Keratinocyte (primary cell): ENCODE results near the gene ZNF19. TPM values are rescaled to one million over a fixed set of nuclear protein-coding genes. Genes with fewer than 3 reads are reported as not detected.

Source experiments
- DNase-seq: peaks from one replicate; pipeline ENCODE4 v3.0.0-alpha.2; 2011; ENCODE audit warnings: low read depth, missing footprints, low spot score
- FAIRE-seq: peaks from 2 replicates; lab custom pipeline; 2011; peaks lifted over from hg19 to GRCh38; lab: Jason Lieb, UNC
- H2AFZ ChIP-seq: 2 replicates; pipeline ENCODE4 v1.6.0; 2012; ENCODE audit warnings: low read length, control low read depth, inconsistent platforms; ENCODE audit not compliant: control insufficient read depth
- H3K27ac ChIP-seq: 2 replicates; pipeline ENCODE4 v1.5.1; 2011; ENCODE audit warnings: low read length; ENCODE audit not compliant: control insufficient read depth, insufficient read depth
- H3K27me3 ChIP-seq: 3 replicates; pipeline ENCODE4 v1.6.0; 2011; ENCODE audit warnings: low read length; ENCODE audit not compliant: control insufficient read depth, insufficient read depth; ENCODE audit errors: extremely low read depth
- H3K36me3 ChIP-seq, 2 experiments: 2 replicates in 1 of 2; 3 replicates in 1 of 2; pipeline ENCODE4 v1.5.1; 2011; ENCODE audit warnings: low read length in 2 of 2, mild to moderate bottlenecking in 1 of 2; ENCODE audit not compliant: control insufficient read depth in 2 of 2, insufficient read depth in 2 of 2; ENCODE audit errors: extremely low read depth in 1 of 2
- H3K4me1 ChIP-seq: 3 replicates; pipeline ENCODE4 v1.5.1; 2011; ENCODE audit warnings: low read length; ENCODE audit not compliant: control insufficient read depth, insufficient read depth; ENCODE audit errors: extremely low read depth
- H3K4me2 ChIP-seq: 3 replicates; pipeline ENCODE4 v1.6.0; 2011; ENCODE audit warnings: low read depth, low read length; ENCODE audit not compliant: control insufficient read depth, insufficient read depth; ENCODE audit errors: extremely low read depth
- H3K4me3 ChIP-seq, 3 experiments: fragments of 200-600 bp in 1 of 3; sonication (generic) in 1 of 3; 2 replicates in 2 of 3; 3 replicates in 1 of 3; pipeline ENCODE4 v1.5.1; 2011 to 2016; ENCODE audit warnings: low read length in 3 of 3, mild to moderate bottlenecking in 3 of 3, control low read depth in 2 of 3, inconsistent platforms in 1 of 3, low read depth in 1 of 3, mixed read lengths in 1 of 3, mixed run types in 1 of 3, moderate library complexity in 1 of 3; ENCODE audit not compliant: control insufficient read depth in 2 of 3, insufficient read depth in 2 of 3; ENCODE audit errors: extremely low read depth in 1 of 3
- H3K79me2 ChIP-seq: 2 replicates; pipeline ENCODE4 v1.6.0; 2012; ENCODE audit warnings: low read length; ENCODE audit not compliant: control insufficient read depth, insufficient read depth
- H3K9ac ChIP-seq: 3 replicates; pipeline ENCODE4 v1.6.0; 2011; ENCODE audit warnings: low read length; ENCODE audit not compliant: control insufficient read depth, insufficient read depth; ENCODE audit errors: extremely low read depth
- H3K9me1 ChIP-seq: 3 replicates; pipeline ENCODE4 v1.6.0; 2011; ENCODE audit warnings: low read length; ENCODE audit not compliant: control insufficient read depth, insufficient read depth; ENCODE audit errors: extremely low read depth
- H3K9me3 ChIP-seq: 2 replicates; pipeline ENCODE4 v1.5.1; 2012; ENCODE audit warnings: low read depth, low read length; ENCODE audit not compliant: control insufficient read depth
- H4K20me1 ChIP-seq: 3 replicates; pipeline ENCODE4 v1.6.0; 2011; ENCODE audit warnings: low read length; ENCODE audit not compliant: control insufficient read depth, insufficient read depth; ENCODE audit errors: extremely low read depth
- EZH2 ChIP-seq: IDR thresholded peaks from one replicate; pipeline ENCODE4 v1.6.1; 2012; ENCODE audit warnings: inconsistent platforms, mild to moderate bottlenecking, low read length, moderate library complexity
- dilution Hi-C: fragments of 300-500 bp; cut with MboI; formaldehyde crosslinking; loops from one replicate; pipeline ENCODE4 v1.7.0; 2020; ENCODE audit warnings: low sequenced_read_pairs; ENCODE audit not compliant: extremely low pct_ligation_motif_present
- polyA plus RNA-seq, 5 experiments: library from polyadenylated mRNA; depleted of rRNA in 3 of 5; stranded (reverse) in 3 of 5; stranded (forward) in 1 of 5; unstranded in 1 of 5; fragments of >200 nt; gene quantifications; 1 replicate in 1 of 5; 2 replicates in 3 of 5; 3 replicates in 1 of 5; pipeline versions ENCODE4 v1.2.1 to v1.2.3, GENCODE V29; 2011 to 2012; ENCODE audit warnings: missing spikeins in 2 of 5, low read depth in 1 of 5, low replicate concordance in 1 of 5
- TF ChIP-seq, protein P1 (sequence below), 3 experiments: IDR thresholded peaks in 1 of 3; conservative IDR thresholded peaks in 1 of 3; optimal IDR thresholded peaks in 1 of 3; 2 replicates in 2 of 3; 3 replicates in 1 of 3; pipeline versions ENCODE3 to v1.5.1; 2011; ENCODE audit warnings: low read length in 3 of 3, mild to moderate bottlenecking in 3 of 3, moderate library complexity in 2 of 3, control low read depth in 1 of 3, inconsistent platforms in 1 of 3; ENCODE audit not compliant: insufficient read depth in 2 of 3; ENCODE audit errors: extremely low read depth in 1 of 3

The ZNF19 gene
- polyA plus RNA-seq, 1 donor (not counting 4 experiments of a cell fraction or from before 2014, with no cell fraction given): 1.7 TPM

DNA sequence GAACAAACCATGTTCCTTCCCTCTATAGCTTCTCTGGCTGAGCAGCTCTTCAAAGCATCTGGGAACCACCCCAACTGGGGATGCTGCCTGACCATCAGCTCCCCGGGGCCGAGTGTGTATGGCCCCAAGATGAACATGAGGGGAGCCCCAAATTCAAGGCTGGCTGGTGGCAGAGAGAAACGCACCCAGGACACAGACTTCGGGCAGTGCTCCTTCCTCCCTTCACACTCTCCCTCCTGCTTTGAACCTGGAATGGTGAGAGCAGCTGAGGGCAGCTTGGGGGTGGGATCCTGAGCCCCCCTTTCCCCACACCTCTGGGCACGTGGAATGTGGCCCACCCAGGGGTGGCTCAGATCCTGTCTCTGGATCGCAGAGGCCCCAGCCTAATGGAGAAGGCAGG is 64.5 kb downstream of the ZNF19 start:
- Histone ChIP-seq H3K4me3 (no peak overlapping the region), H3K4me1 (no peaks in the 10 kb centered on the region), H3K27me3 (peaks cover 7% of the 10 kb centered on the region), H4K20me1 (no peaks in the 10 kb centered on the region), H3K9ac (no peak overlapping the region), H3K36me3 (no peaks in the 10 kb centered on the region), H3K79me2 (no peaks in the 10 kb centered on the region), H3K4me2 (no peak overlapping the region), H2AFZ (no peak overlapping the region), H3K9me3 (no peaks in the 10 kb centered on the region), H3K27ac (no peak overlapping the region), H3K9me1 (no peaks in the 10 kb centered on the region)
- dilution Hi-C loops: no loop called here
- DNase-seq: no peak
- FAIRE-seq: no peak
- TF ChIP-seq, protein P1, sequence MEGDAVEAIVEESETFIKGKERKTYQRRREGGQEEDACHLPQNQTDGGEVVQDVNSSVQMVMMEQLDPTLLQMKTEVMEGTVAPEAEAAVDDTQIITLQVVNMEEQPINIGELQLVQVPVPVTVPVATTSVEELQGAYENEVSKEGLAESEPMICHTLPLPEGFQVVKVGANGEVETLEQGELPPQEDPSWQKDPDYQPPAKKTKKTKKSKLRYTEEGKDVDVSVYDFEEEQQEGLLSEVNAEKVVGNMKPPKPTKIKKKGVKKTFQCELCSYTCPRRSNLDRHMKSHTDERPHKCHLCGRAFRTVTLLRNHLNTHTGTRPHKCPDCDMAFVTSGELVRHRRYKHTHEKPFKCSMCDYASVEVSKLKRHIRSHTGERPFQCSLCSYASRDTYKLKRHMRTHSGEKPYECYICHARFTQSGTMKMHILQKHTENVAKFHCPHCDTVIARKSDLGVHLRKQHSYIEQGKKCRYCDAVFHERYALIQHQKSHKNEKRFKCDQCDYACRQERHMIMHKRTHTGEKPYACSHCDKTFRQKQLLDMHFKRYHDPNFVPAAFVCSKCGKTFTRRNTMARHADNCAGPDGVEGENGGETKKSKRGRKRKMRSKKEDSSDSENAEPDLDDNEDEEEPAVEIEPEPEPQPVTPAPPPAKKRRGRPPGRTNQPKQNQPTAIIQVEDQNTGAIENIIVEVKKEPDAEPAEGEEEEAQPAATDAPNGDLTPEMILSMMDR (optimal IDR thresholded peaks at IDR 0.05 in 1 of 3, IDR thresholded peaks at IDR 0.05 in 1 of 3, conservative IDR thresholded peaks at IDR 0.05 in 1 of 3; ENCODE audit: extremely low read depth in 1 of 3, insufficient read depth in 2 of 3, low read length in 3 of 3): no peak
- no peak for TF ChIP-seq EZH2

DNA sequence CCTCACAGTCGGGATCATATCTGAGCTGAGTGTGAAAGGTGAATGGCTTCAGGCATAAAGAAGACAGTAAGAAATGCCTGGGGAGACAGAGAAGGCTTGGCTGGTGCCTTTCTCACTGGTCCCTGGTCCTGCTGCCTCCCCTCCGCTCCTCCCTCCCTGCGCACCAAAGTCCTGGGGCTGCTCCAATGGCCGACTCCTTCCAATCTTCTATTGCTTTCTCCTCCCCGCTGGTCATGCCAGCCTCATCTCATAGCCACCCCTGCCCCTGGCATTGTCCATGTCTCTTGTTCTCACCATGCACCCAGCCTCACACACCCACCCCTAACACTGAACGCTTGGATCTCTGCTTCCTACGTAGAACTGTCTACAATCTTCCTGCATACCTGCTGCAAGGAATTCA is 65.3 kb downstream of the ZNF19 start:
- Histone ChIP-seq H4K20me1 (no peaks in the 10 kb centered on the region), H3K27me3 (peaks cover 7% of the 10 kb centered on the region), H3K9me3 (no peaks in the 10 kb centered on the region), H2AFZ (no peak overlapping the region), H3K79me2 (no peaks in the 10 kb centered on the region), H3K4me2 (no peak overlapping the region), H3K9me1 (no peaks in the 10 kb centered on the region), H3K9ac (no peak overlapping the region), H3K27ac (no peak overlapping the region), H3K4me1 (no peaks in the 10 kb centered on the region), H3K4me3 (no peak overlapping the region), H3K36me3 (no peaks in the 10 kb centered on the region)
- no peak for TF ChIP-seq EZH2
- TF ChIP-seq, protein P1 (optimal IDR thresholded peaks at IDR 0.05 in 1 of 3, IDR thresholded peaks at IDR 0.05 in 1 of 3, conservative IDR thresholded peaks at IDR 0.05 in 1 of 3; ENCODE audit: extremely low read depth in 1 of 3, insufficient read depth in 2 of 3, low read length in 3 of 3): no peak
- FAIRE-seq: no peak
- dilution Hi-C loops: no loop called here
- no peak for DNase-seq

Other genes with a start within 250 kb of the ZNF19 start
- 18.0 to 37.9 TPM (median 26.5 TPM) in 3 replicates for gene CMTR2, start 199.9 kb downstream of the ZNF19 start, polyA plus RNA-seq
- 0.39 to 1.4 TPM (median 1.2 TPM) in 3 replicates for gene CALB2, start 130.6 kb downstream of the ZNF19 start, polyA plus RNA-seq
- gene TLE7, start 47.3 kb downstream of the ZNF19 start, polyA plus RNA-seq: not detected in 3 replicates
- gene ZNF23, start 27.1 kb downstream of the ZNF19 start, polyA plus RNA-seq: 4.7 to 8.2 TPM (median 6.5 TPM) in 3 replicates
- 0.14 TPM in 3 replicates for gene CHST4, start 37.1 kb upstream of the ZNF19 start, polyA plus RNA-seq
- 0.14 TPM in 1 of 3 replicates, not detected in the others for gene TAT, start 87.8 kb upstream of the ZNF19 start, polyA plus RNA-seq
- gene MARVELD3, start 136.9 kb upstream of the ZNF19 start, polyA plus RNA-seq: 11.4 to 17.8 TPM (median 11.6 TPM) in 3 replicates
- 6.0 to 7.6 TPM (median 6.5 TPM) in 3 replicates for gene PHLPP2, start 235.4 kb upstream of the ZNF19 start, polyA plus RNA-seq